Fibroblast of lung (primary cell): Measurements from ENCODE around the gene TBRG1. TPM values are rescaled to one million over a fixed set of nuclear protein-coding genes. Genes with fewer than 3 reads are reported as not detected.

ENCODE experiments used
- DNase-seq, 2 donors: peaks; one replicate each; pipeline versions ENCODE4 v3.0.0 to v3.0.0-alpha.2; 2010; ENCODE audit warnings: low read depth in 2 of 2
- H2AFZ ChIP-seq: 2 replicates; pipeline ENCODE4 v1.5.1; 2012; ENCODE audit warnings: low read length, control low read depth, inconsistent platforms
- H3K27ac ChIP-seq: 2 replicates; pipeline ENCODE4 v1.5.1; 2011; ENCODE audit warnings: low read length, control low read depth; ENCODE audit not compliant: insufficient read depth
- H3K27me3 ChIP-seq: 2 replicates; pipeline ENCODE4 v1.5.1; 2011; ENCODE audit warnings: mild to moderate bottlenecking, low read length; ENCODE audit not compliant: control insufficient read depth, insufficient read depth
- H3K36me3 ChIP-seq: 2 replicates; pipeline ENCODE4 v1.5.1; 2011; ENCODE audit warnings: low read length; ENCODE audit not compliant: control insufficient read depth, insufficient read depth
- H3K4me1 ChIP-seq: 2 replicates; pipeline ENCODE4 v1.5.1; 2011; ENCODE audit warnings: low read length; ENCODE audit not compliant: control insufficient read depth, insufficient read depth; ENCODE audit errors: extremely low read depth
- H3K4me2 ChIP-seq: 2 replicates; pipeline ENCODE4 v1.5.1; 2011; ENCODE audit warnings: low read length, control low read depth; ENCODE audit not compliant: insufficient read depth; ENCODE audit errors: extremely low read depth
- H3K4me3 ChIP-seq, 4 experiments: fragments of 200-600 bp in 1 of 4; sonication (generic) in 1 of 4; replicated peaks in 1 of 4; 2 replicates each; pipeline ENCODE4 v1.5.1; 2011 to 2016; ENCODE audit warnings: low read length in 4 of 4, low read depth in 3 of 4, mild to moderate bottlenecking in 3 of 4, control low read depth in 2 of 4, inconsistent platforms in 1 of 4, mixed read lengths in 1 of 4; ENCODE audit not compliant: insufficient read depth in 1 of 4; ENCODE audit errors: control extremely low read depth in 1 of 4
- H3K79me2 ChIP-seq: 2 replicates; pipeline ENCODE4 v1.5.1; 2012; ENCODE audit warnings: mild to moderate bottlenecking, low read length, inconsistent platforms; ENCODE audit not compliant: control insufficient read depth, insufficient read depth
- H3K9ac ChIP-seq: 2 replicates; pipeline ENCODE4 v1.5.1; 2011; ENCODE audit warnings: mild to moderate bottlenecking, low read length, control low read depth; ENCODE audit not compliant: insufficient read depth
- H3K9me3 ChIP-seq: 2 replicates; pipeline ENCODE4 v1.5.1; 2012; ENCODE audit warnings: low read depth, low read length; ENCODE audit not compliant: control insufficient read depth, insufficient read depth
- H4K20me1 ChIP-seq: 2 replicates; pipeline ENCODE4 v1.5.1; 2011; ENCODE audit warnings: low read length; ENCODE audit not compliant: control insufficient read depth, insufficient read depth; ENCODE audit errors: extremely low read depth
- EZH2 ChIP-seq: IDR thresholded peaks from 2 replicates; pipeline ENCODE4 v1.5.1; 2012; ENCODE audit warnings: low read length, control low read depth, mild to moderate bottlenecking; ENCODE audit errors: missing control alignments
- polyA plus RNA-seq, 2 donors: library from polyadenylated mRNA; depleted of rRNA in 1 of 2; stranded (reverse) in 1 of 2; unstranded in 1 of 2; fragments of >200 nt; gene quantifications; 2 replicates each; pipeline ENCODE4 v1.2.1, GENCODE V29; 2011 to 2012; ENCODE audit warnings: missing spikeins in 1 of 2
- total RNA-seq: library from RNA; depleted of rRNA; stranded (reverse); fragments of >200 nt; gene quantifications from 2 replicates; pipeline ENCODE4 v1.2.1, GENCODE V29; 2014
- TF ChIP-seq, protein P1 (sequence below), 2 donors: IDR thresholded peaks in 1 of 2; conservative IDR thresholded peaks in 1 of 2; 1 replicate in 1 of 2; 2 replicates in 1 of 2; pipeline ENCODE4 v1.5.1; 2011 to 2012; ENCODE audit warnings: low read length in 2 of 2, control low read depth in 1 of 2, inconsistent platforms in 1 of 2, low read depth in 1 of 2, mild to moderate bottlenecking in 1 of 2

TBRG1 gene
- total and polyA plus RNA-seq, 2 donors (not counting 1 experiment from before 2014, with no cell fraction given) = 31.0 to 36.2 TPM

DNA sequence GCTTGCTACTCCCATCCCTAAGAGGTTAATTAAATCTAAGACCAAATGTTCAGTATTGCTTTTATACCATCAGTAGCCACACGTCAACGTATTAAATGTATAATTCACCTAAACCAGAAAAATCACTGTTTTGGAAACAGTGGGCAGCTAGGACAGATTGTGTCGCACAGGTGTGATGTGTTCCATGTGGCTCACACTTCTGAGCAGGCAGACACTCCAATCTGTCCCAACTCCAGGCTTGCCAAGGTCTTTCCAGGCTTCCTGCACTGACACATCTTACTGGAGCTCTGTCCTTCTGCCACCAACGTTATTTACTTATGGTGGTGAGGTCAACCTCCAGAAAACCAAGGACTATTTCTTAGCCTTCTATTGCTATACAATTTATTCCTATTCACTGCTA, 39.4 kb downstream of the TBRG1 start:
- Histone ChIP-seq H3K27ac (no peak overlapping the region), H3K4me3 (no peak overlapping the region), H3K79me2 (no peaks in the 10 kb centered on the region), H4K20me1 (no peaks in the 10 kb centered on the region), H3K9ac (no peak overlapping the region), H3K4me2 (no peak overlapping the region), H3K27me3 (no peaks in the 10 kb centered on the region), H3K9me3 (no peaks in the 10 kb centered on the region), H2AFZ (no peak overlapping the region), H3K36me3 (no peaks in the 10 kb centered on the region), H3K4me1 (no peaks in the 10 kb centered on the region)
- TF ChIP-seq, protein P1, sequence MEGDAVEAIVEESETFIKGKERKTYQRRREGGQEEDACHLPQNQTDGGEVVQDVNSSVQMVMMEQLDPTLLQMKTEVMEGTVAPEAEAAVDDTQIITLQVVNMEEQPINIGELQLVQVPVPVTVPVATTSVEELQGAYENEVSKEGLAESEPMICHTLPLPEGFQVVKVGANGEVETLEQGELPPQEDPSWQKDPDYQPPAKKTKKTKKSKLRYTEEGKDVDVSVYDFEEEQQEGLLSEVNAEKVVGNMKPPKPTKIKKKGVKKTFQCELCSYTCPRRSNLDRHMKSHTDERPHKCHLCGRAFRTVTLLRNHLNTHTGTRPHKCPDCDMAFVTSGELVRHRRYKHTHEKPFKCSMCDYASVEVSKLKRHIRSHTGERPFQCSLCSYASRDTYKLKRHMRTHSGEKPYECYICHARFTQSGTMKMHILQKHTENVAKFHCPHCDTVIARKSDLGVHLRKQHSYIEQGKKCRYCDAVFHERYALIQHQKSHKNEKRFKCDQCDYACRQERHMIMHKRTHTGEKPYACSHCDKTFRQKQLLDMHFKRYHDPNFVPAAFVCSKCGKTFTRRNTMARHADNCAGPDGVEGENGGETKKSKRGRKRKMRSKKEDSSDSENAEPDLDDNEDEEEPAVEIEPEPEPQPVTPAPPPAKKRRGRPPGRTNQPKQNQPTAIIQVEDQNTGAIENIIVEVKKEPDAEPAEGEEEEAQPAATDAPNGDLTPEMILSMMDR (conservative IDR thresholded peaks at IDR 0.05 in 1 of 2, IDR thresholded peaks at IDR 0.05 in 1 of 2; ENCODE audit: low read depth in 1 of 2, low read length in 2 of 2) = no peak
- TF ChIP-seq EZH2 = no peak
- no peak for DNase-seq

DNA sequence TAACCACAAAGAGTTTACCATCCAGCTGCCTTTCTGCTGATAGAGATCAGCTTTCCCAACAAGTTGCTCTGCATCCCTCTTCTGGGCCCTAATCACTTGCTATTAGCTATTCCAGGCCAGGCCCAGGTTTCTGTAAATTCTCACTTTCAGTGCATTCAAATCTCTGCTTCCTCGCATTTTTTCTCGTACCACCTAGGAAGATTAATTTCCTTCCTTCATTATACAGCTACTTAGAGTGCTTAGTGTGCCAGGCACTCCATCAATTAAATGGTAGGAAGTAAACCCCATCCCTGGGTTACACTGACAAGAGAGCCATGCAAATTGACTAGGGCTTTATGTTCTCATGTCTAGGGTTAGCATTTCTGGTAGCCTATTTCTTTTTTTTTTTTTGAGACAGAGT, 41.2 kb downstream of the TBRG1 start:
- Histone ChIP-seq H3K9me3 (no peaks in the 10 kb centered on the region), H3K4me1 (no peaks in the 10 kb centered on the region), H3K4me3 (no peak overlapping the region), H2AFZ (no peak overlapping the region), H3K27ac (no peak overlapping the region), H3K4me2 (no peak overlapping the region), H3K36me3 (no peaks in the 10 kb centered on the region), H3K27me3 (no peaks in the 10 kb centered on the region), H3K79me2 (no peaks in the 10 kb centered on the region), H4K20me1 (no peaks in the 10 kb centered on the region), H3K9ac (no peak overlapping the region)
- DNase-seq = no peak
- no peak for TF ChIP-seq EZH2
- TF ChIP-seq, protein P1 (conservative IDR thresholded peaks at IDR 0.05 in 1 of 2, IDR thresholded peaks at IDR 0.05 in 1 of 2; ENCODE audit: low read depth in 1 of 2, low read length in 2 of 2) = no peak

DNA sequence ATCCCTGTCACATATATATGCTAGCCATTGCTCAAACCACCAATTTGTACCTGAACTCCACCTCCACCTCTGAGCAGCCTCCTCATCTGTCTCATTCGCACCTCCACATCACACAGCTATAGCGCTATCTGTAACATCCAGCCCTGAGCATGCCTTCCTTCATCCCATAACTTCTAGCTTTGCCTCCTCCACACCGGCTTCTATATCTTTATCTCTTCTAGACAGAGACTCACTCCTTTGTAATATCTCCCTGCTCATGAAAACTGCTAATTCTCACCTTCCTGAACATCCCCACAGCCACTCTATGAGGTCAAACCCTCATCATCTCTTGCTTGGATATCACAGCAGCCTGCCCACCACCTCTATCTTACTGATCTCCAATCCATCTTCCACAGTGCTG, 44.9 kb downstream of the TBRG1 start:
- no peak overlapping the region for H3K27ac ChIP-seq
- H3K27me3 ChIP-seq = no peaks in the 10 kb centered on the region
- no peak for DNase-seq
- no peaks in the 10 kb centered on the region for H3K79me2 ChIP-seq
- no peaks in the 10 kb centered on the region for H3K9me3 ChIP-seq
- H2AFZ ChIP-seq = no peak overlapping the region
- no peak overlapping the region for H3K4me3 ChIP-seq
- H3K9ac ChIP-seq = no peak overlapping the region
- TF ChIP-seq, protein P1 (conservative IDR thresholded peaks at IDR 0.05 in 1 of 2, IDR thresholded peaks at IDR 0.05 in 1 of 2; ENCODE audit: low read depth in 1 of 2, low read length in 2 of 2) = no peak
- no peaks in the 10 kb centered on the region for H4K20me1 ChIP-seq
- H3K4me2 ChIP-seq = no peak overlapping the region
- no peaks in the 10 kb centered on the region for H3K36me3 ChIP-seq
- no peaks in the 10 kb centered on the region for H3K4me1 ChIP-seq
